K562 (cell line): Measurements from ENCODE around the gene PTPN13. TPM values are rescaled to one million over a fixed set of nuclear protein-coding genes. Genes with fewer than 3 reads are reported as not detected.

Experiments used
- ATAC-seq: fragments of 200-7000 bp; cut with Tn5 transposase; 3 replicates; pipeline ENCODE4 v1.9.1; 2020; ENCODE audit warnings: moderate library complexity
- BruUV-seq: library from RNA; stranded (reverse); fragments of 400-500 nt; replicated peaks from 2 replicates; lab custom pipeline; 2021; lab: Mats Ljungman, UMichigan
- CTCF ChIA-PET: fragments of 300-600 bp; formaldehyde crosslinking; extraction: SDS; loops from one replicate; lab custom pipeline; 2021; ENCODE audit warnings: low intra/inter-chr PET ratio; lab: Yijun Ruan, JAX
- POLR2A ChIA-PET: fragments of 300-600, 350-650 bp; sonication (Branson Sonifier 250); formaldehyde crosslinking; extraction: SDS; loops from one replicate; lab custom pipeline; 2021; ENCODE audit warnings: antibody characterized with exemption, inconsistent platforms; lab: Yijun Ruan, JAX
- DNase-seq, 4 experiments: peaks; one replicate each; pipeline versions ENCODE4 v3.0.0 to v3.0.0-alpha.2; 2011 to 2018; ENCODE audit warnings: low spot score in 3 of 4, mixed read lengths in 3 of 4; ENCODE audit errors: extremely low read depth in 1 of 4
- FAIRE-seq: peaks from 2 replicates; lab custom pipeline; 2011; peaks lifted over from hg19 to GRCh38; lab: Jason Lieb, UNC
- H2AFZ ChIP-seq: 2 replicates; pipeline ENCODE4 v1.6.0; 2011; ENCODE audit warnings: low read depth, low read length, control low read depth, inconsistent platforms
- H3K27ac ChIP-seq: fragments of 200-600 bp; 3 replicates; pipeline ENCODE4 v1.8.0; 2011; ENCODE audit warnings: low read depth, mild to moderate bottlenecking, control low read depth, inconsistent platforms, low read length, moderate library complexity, mixed read lengths; ENCODE audit errors: extremely low read depth
- H3K27me3 ChIP-seq, 2 experiments: fragments of 300-600 bp in 1 of 2; 2 replicates in 1 of 2; 3 replicates in 1 of 2; pipeline versions ENCODE4 v1.6.0 to v1.8.0; 2011; ENCODE audit warnings: inconsistent platforms in 2 of 2, low read length in 2 of 2, mild to moderate bottlenecking in 1 of 2, mixed read lengths in 1 of 2, moderate library complexity in 1 of 2; ENCODE audit not compliant: control insufficient read depth in 2 of 2, insufficient read depth in 2 of 2
- H3K36me3 ChIP-seq: fragments of 300-600 bp; 3 replicates; pipeline ENCODE4 v1.8.0; 2011; ENCODE audit warnings: mild to moderate bottlenecking, low read length, inconsistent platforms; ENCODE audit not compliant: control insufficient read depth, insufficient read depth
- H3K4me1 ChIP-seq, 2 experiments: fragments of 200-600 bp in 1 of 2; replicated peaks in 1 of 2; 2 replicates in 1 of 2; 3 replicates in 1 of 2; pipeline versions ENCODE4 v1.5.1 to v1.8.0; 2011; ENCODE audit warnings: inconsistent platforms in 2 of 2, low read length in 2 of 2, mild to moderate bottlenecking in 1 of 2, mixed read lengths in 1 of 2, moderate library complexity in 1 of 2; ENCODE audit not compliant: control insufficient read depth in 2 of 2, insufficient read depth in 2 of 2
- H3K4me2 ChIP-seq: 2 replicates; pipeline ENCODE4 v1.6.1; 2011; ENCODE audit warnings: low read length, control low read depth, inconsistent platforms, mixed read lengths; ENCODE audit not compliant: insufficient read depth
- H3K4me3 ChIP-seq: fragments of 200-600 bp; sonication (generic), shearing (Covaris generic); 2 replicates; pipeline ENCODE4 v1.5.1; 2016; ENCODE audit warnings: control low read depth, inconsistent platforms
- H3K79me2 ChIP-seq: fragments of 200-600 bp; 3 replicates; pipeline ENCODE4 v1.8.0; 2011; ENCODE audit warnings: low read length, inconsistent platforms; ENCODE audit not compliant: control insufficient read depth, insufficient read depth
- H3K9ac ChIP-seq, 2 experiments: 2 replicates each; pipeline versions ENCODE4 v1.6.0 to v1.6.1; 2011; ENCODE audit warnings: low read depth in 2 of 2, low read length in 2 of 2, control low read depth in 1 of 2, inconsistent platforms in 1 of 2, mild to moderate bottlenecking in 1 of 2, mixed read lengths in 1 of 2; ENCODE audit not compliant: insufficient read depth in 1 of 2
- H3K9me1 ChIP-seq: one replicate; pipeline ENCODE4 v1.6.0; 2011; ENCODE audit warnings: inconsistent platforms, mild to moderate bottlenecking, low read length, moderate library complexity; ENCODE audit not compliant: control insufficient read depth, insufficient read depth
- H3K9me3 ChIP-seq: replicated peaks from 2 replicates; pipeline ENCODE4 v1.5.1; 2011; ENCODE audit warnings: low read depth, low read length, inconsistent platforms; ENCODE audit not compliant: control insufficient read depth, insufficient read depth
- H4K20me1 ChIP-seq: replicated peaks from 2 replicates; pipeline ENCODE4 v1.6.1; 2011; ENCODE audit warnings: low read length, inconsistent platforms, mixed read lengths; ENCODE audit not compliant: control insufficient read depth, insufficient read depth
- ATF1 ChIP-seq, 2 experiments: fragments of 450-650 bp in 1 of 2; IDR thresholded peaks; 2 replicates each; pipeline ENCODE4 v1.6.1; 2016; ENCODE audit warnings: missing compliant biosample characterization in 1 of 2, missing genetic modification characterization in 1 of 2
- BRD9 ChIP-seq: fragments of 450-650 bp; IDR thresholded peaks from 2 replicates; pipeline ENCODE4 v1.6.1; 2018; ENCODE audit warnings: low read depth; ENCODE audit not compliant: partially characterized antibody
- CBX5 ChIP-seq: IDR thresholded peaks from 2 replicates; pipeline ENCODE4 v1.6.1; 2014; ENCODE audit warnings: low read depth, borderline replicate concordance
- ETV5 ChIP-seq: sonication (generic); formaldehyde crosslinking; IDR thresholded peaks from 2 replicates; pipeline ENCODE4 v1.4.0; 2020; ENCODE audit warnings: low read depth, mild to moderate bottlenecking, missing genetic modification reagents
- HCFC1 ChIP-seq: IDR thresholded peaks from 2 replicates; pipeline ENCODE4 v1.6.1; 2012; ENCODE audit warnings: low read depth, low read length, improper control_type of control experiment
- HNRNPL ChIP-seq: fragments of 200-400 bp; formaldehyde crosslinking; IDR thresholded peaks from 2 replicates; pipeline ENCODE4 v1.6.1; 2017; ENCODE audit warnings: low read depth, mild to moderate bottlenecking, low read length
- KDM5B ChIP-seq: fragments of 200-600 bp; sonication (generic); IDR thresholded peaks from 2 replicates; pipeline ENCODE4 v1.6.1; 2012; ENCODE audit warnings: low read depth, mild to moderate bottlenecking, moderate library complexity, low read length, control low read depth, inconsistent platforms; ENCODE audit not compliant: insufficient replicate concordance
- MCM3 ChIP-seq: fragments of 450-650 bp; IDR thresholded peaks from 2 replicates; pipeline ENCODE4 v1.6.1; 2016
- MYC ChIP-seq, 2 experiments: fragments of 250-450 bp in 1 of 2; sonication (Bioruptor Pico) in 1 of 2; IDR thresholded peaks; 2 replicates each; pipeline versions ENCODE4 v1.5.1 to v1.6.1; 2012 to 2021; ENCODE audit warnings: low read depth in 2 of 2, borderline replicate concordance in 1 of 2, improper control_type of control experiment in 1 of 2, low read length in 1 of 2, mild to moderate bottlenecking in 1 of 2, moderate library complexity in 1 of 2
- OTX1 ChIP-seq: fragments of 450-650 bp; formaldehyde crosslinking; IDR thresholded peaks from 2 replicates; pipeline ENCODE4 v1.4.0; 2022; ENCODE audit warnings: mild to moderate bottlenecking
- PATZ1 ChIP-seq: fragments of 250-450 bp; sonication (Bioruptor Pico); IDR thresholded peaks from 2 replicates; pipeline ENCODE4 v1.5.0; 2020; ENCODE audit warnings: mild to moderate bottlenecking, borderline replicate concordance
- POLR3A ChIP-seq: IDR thresholded peaks from 2 replicates; pipeline ENCODE4 v1.6.1; 2011; ENCODE audit warnings: borderline replicate concordance, mild to moderate bottlenecking, moderate library complexity; ENCODE audit not compliant: insufficient read length, insufficient read depth; ENCODE audit errors: extremely low read depth
- TARDBP ChIP-seq: fragments of 450-650 bp; IDR thresholded peaks from 2 replicates; pipeline ENCODE4 v1.6.1; 2016
- TEAD4 ChIP-seq, 2 experiments: sonication (generic) in 1 of 2; formaldehyde crosslinking in 1 of 2; IDR thresholded peaks; 2 replicates each; pipeline versions ENCODE4 v1.6.1 to v1.8.0; 2012 to 2022; ENCODE audit warnings: borderline replicate concordance in 1 of 2, inconsistent platforms in 1 of 2, low read length in 1 of 2, mild to moderate bottlenecking in 1 of 2, missing genetic modification reagents in 1 of 2
- XRCC3 ChIP-seq: fragments of 450-650 bp; IDR thresholded peaks from 2 replicates; pipeline ENCODE4 v1.6.1; 2017; ENCODE audit warnings: mild to moderate bottlenecking, moderate library complexity
- YY1 ChIP-seq, 3 experiments: IDR thresholded peaks; 2 replicates each; pipeline ENCODE4 v1.6.1; 2011; ENCODE audit warnings: low read length in 2 of 3, mild to moderate bottlenecking in 2 of 3, moderate library complexity in 2 of 3, borderline replicate concordance in 1 of 3, control low read depth in 1 of 3, low read depth in 1 of 3; ENCODE audit not compliant: insufficient read depth in 3 of 3, insufficient replicate concordance in 2 of 3, control insufficient read depth in 1 of 3, insufficient read length in 1 of 3; ENCODE audit errors: extremely low read depth in 1 of 3
- in situ Hi-C: fragments of 300-500 bp; cut with MboI; formaldehyde crosslinking; loops from 4 replicates; pipeline ENCODE4 v1.15.0; 2018; ENCODE audit warnings: inconsistent platforms, mixed read lengths
- intact Hi-C: fragments of 100-400 bp; cut with micrococcal nuclease; formaldehyde crosslinking; loops from 2 replicates; pipeline ENCODE4 v1.14.2; 2022
- polyA plus RNA-seq, 8 experiments: library from polyadenylated mRNA; depleted of rRNA in 4 of 8; stranded (reverse) in 5 of 8; unstranded in 3 of 8; fragments of >200 nt; fragmentation: Nextera tagmentation in 2 of 8; fragmentation: Illumina TruSeq in 1 of 8; extraction: Ambion mirVana in 2 of 8; extraction: Trizol in 1 of 8; gene quantifications; 2 replicates each; pipeline versions ENCODE4 v1.2.1 to v1.2.3, GENCODE V29; 2011 to 2014; ENCODE audit warnings: inconsistent platforms in 1 of 8, missing spikeins in 1 of 8
- total RNA-seq, 7 experiments: library from RNA; depleted of rRNA in 6 of 7; stranded (reverse); fragments of >200 nt in 6 of 7; fragmentation: Illumina TruSeq in 2 of 7; extraction: Trizol in 2 of 7; gene quantifications; 2 replicates each; pipeline versions ENCODE4 v1.2.1 to v1.2.3, GENCODE V29; 2011 to 2021; ENCODE audit warnings: low replicate concordance in 1 of 7
- TF ChIP-seq, protein P1 (sequence below): fragments of 250-450 bp; sonication (Bioruptor Pico); IDR thresholded peaks from 2 replicates; pipeline ENCODE4 v1.5.1; 2021; ENCODE audit warnings: mild to moderate bottlenecking

Gene PTPN13
- total and polyA plus RNA-seq, 9 of the 15 experiments (the other 6 are each of a cell fraction or from before 2014, with no cell fraction given) = 0.33 TPM; not detected in 8

DNA sequence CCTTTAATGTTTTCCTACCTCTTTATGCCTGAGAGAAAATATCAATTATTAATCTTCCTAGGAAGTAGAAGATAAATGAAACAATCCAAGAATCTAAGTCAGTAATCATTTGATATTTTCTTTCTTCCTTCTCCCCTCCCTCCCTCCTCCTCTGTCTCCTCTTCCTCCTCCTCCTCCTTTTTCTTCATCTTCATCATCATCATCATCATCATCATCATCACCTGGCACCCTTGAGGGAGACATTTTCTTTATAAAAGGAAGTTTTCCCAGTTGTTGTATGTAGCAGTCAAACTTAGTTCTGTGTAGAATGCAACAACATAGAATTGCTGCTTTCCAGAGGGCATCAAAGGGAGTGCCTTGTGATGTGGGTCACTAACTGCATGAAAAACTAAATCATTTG is 155.0 kb downstream of the PTPN13 start:
- intact Hi-C loops = no loop called here
- no peak for TF ChIP-seq YY1 (IDR thresholded peaks at IDR 0.05; ENCODE audit: borderline replicate concordance in 1 of 3, control insufficient read depth in 1 of 3, extremely low read depth in 1 of 3, insufficient read depth in 3 of 3, insufficient read length in 1 of 3, insufficient replicate concordance in 2 of 3, low read depth in 1 of 3, low read length in 2 of 3)
- TF ChIP-seq POLR3A = no peak
- TF ChIP-seq KDM5B = no peak
- no peak for TF ChIP-seq CBX5
- no peak for TF ChIP-seq TEAD4 (IDR thresholded peaks at IDR 0.05; ENCODE audit: low read length)
- no peak for TF ChIP-seq TEAD4 (CRISPR knock-in tag; IDR thresholded peaks at IDR 0.05; ENCODE audit: borderline replicate concordance)
- no peak for TF ChIP-seq PATZ1 (CRISPR knock-in tag)
- TF ChIP-seq ETV5 (CRISPR knock-in tag) = no peak
- TF ChIP-seq BRD9 = no peak
- TF ChIP-seq TARDBP = no peak
- TF ChIP-seq MYC (IDR thresholded peaks at IDR 0.05; ENCODE audit: low read depth, low read length) = no peak
- no peak for TF ChIP-seq MYC (CRISPR knock-in tag; IDR thresholded peaks at IDR 0.05; ENCODE audit: borderline replicate concordance, low read depth)
- no peak for TF ChIP-seq ATF1 (CRISPR knock-in tag; IDR thresholded peaks at IDR 0.05)
- no peak for TF ChIP-seq ATF1 (tag; IDR thresholded peaks at IDR 0.05)
- no peak for TF ChIP-seq OTX1 (CRISPR knock-in tag)
- TF ChIP-seq HNRNPL = no peak
- TF ChIP-seq, protein P1, sequence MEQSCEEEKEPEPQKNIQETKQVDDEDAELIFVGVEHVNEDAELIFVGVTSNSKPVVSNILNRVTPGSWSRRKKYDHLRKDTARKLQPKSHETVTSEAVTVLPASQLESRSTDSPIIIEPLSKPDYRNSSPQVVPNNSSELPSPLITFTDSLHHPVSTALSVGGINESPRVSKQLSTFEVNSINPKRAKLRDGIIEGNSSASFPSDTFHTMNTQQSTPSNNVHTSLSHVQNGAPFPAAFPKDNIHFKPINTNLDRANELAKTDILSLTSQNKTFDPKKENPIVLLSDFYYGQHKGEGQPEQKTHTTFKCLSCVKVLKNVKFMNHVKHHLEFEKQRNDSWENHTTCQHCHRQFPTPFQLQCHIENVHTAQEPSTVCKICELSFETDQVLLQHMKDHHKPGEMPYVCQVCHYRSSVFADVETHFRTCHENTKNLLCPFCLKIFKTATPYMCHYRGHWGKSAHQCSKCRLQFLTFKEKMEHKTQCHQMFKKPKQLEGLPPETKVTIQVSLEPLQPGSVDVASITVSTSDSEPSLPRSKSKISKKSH = no peak
- TF ChIP-seq XRCC3 = no peak
- no peak for TF ChIP-seq HCFC1
- no peak for TF ChIP-seq MCM3
- TF ChIP-seq, all 486 proteins: peak for 0

More for the DNA sequence above, 155.0 kb downstream of the PTPN13 start:
- no peaks in the 10 kb centered on the region; a peak in 1 of 5 replicates for H3K27me3 ChIP-seq
- H3K9me3 ChIP-seq = no peaks in the 10 kb centered on the region
- ATAC-seq (no peak), FAIRE-seq (no peak), DNase-seq (no peak)
- H3K79me2 ChIP-seq = no peaks in the 10 kb centered on the region
- H3K27ac ChIP-seq = no peak overlapping the region
- CTCF ChIA-PET = no interaction called here
- in situ Hi-C loops = no loop called here
- no peaks in the 10 kb centered on the region for H3K36me3 ChIP-seq
- H3K4me3 ChIP-seq = no peak overlapping the region
- POLR2A ChIA-PET = no interaction called here
- H4K20me1 ChIP-seq = no peaks in the 10 kb centered on the region
- no peak overlapping the region for H2AFZ ChIP-seq
- no peak overlapping the region for H3K9ac ChIP-seq
- no peaks in the 10 kb centered on the region for H3K4me1 ChIP-seq
- H3K4me2 ChIP-seq = no peak overlapping the region
- no TSS peak for BruUV-seq
- no peaks in the 10 kb centered on the region for H3K9me1 ChIP-seq
